ENCODE results near the gene MOCOS. TPM values are rescaled to one million over a fixed set of nuclear protein-coding genes. Genes with fewer than 3 reads are reported as not detected.
"Not testable (repeated sequence)": the region's sequence is repeated elsewhere in the genome, so short reads cannot be mapped to it uniquely, and the experiment has no call there.

The MOCOS gene
- total and polyA plus RNA-seq, 2 donors (not counting 1 experiment from before 2014, with no cell fraction given), result 0.01 to 0.05 TPM

DNA sequence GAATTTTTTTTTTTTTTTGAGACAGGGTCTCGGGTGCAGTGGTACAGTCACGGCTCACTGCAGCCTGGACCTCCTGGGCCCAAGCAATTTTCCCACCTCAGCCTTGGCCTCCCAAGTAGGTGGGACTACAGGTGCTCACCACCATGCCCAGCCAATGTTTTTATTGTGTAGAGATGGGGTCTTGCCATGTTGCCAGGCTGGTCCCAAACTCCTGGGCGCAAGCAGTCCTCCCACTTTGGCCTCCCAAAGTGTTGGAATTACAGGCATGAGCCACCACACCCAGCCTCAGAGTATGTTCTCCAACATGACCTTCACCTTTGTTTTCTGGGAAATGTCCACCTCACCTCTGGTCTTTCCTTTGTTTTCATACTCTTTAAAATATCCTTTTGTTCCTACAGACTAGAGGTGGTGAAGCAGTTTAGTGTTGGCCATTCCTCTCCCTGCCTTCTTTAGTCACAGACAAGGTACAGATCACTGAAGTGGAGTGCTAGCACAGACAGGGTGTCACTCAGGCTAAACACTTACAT, 19.5 kb upstream of the MOCOS start:
- Histone ChIP-seq H3K4me3 (ENCODE audit: control extremely low read depth in 1 of 5, extremely low read depth in 1 of 5, insufficient read depth in 1 of 5, low read depth in 2 of 5, low read length in 4 of 5) (no peak overlapping the region), H3K9ac (ENCODE audit: low read length) (no peak overlapping the region), H3K4me1 (ENCODE audit: control insufficient read depth in 2 of 2, insufficient read depth in 2 of 2, low read length in 2 of 2) (no peaks in the 10 kb centered on the region), H3K9me3 (ENCODE audit: control extremely low read depth in 1 of 3, control insufficient read depth in 2 of 3, insufficient read depth in 1 of 3, low read length in 2 of 3) (peaks cover 0 to 3% (median 0%) of the 10 kb centered on the region in 3 donors), H3K27me3 (replicated peaks in 1 of 4; ENCODE audit: control extremely low read depth in 1 of 4, control insufficient read depth in 3 of 4, insufficient read depth in 4 of 4, low read length in 3 of 4) (no peaks in the 10 kb centered on the region), H2AFZ (ENCODE audit: insufficient read depth, low read depth, low read length, poor library complexity, severe bottlenecking) (no peak overlapping the region), H4K20me1 (ENCODE audit: control insufficient read depth, insufficient read depth, low read length, poor library complexity, severe bottlenecking) (no peaks in the 10 kb centered on the region), H3K27ac (ENCODE audit: low read length in 2 of 2) (no peak overlapping the region), H3K79me2 (ENCODE audit: control insufficient read depth, insufficient read depth, low read length) (no peaks in the 10 kb centered on the region), H3K36me3 (replicated peaks in 1 of 2; ENCODE audit: control extremely low read depth in 1 of 2, control insufficient read depth in 1 of 2, extremely low read depth in 1 of 2, insufficient read depth in 2 of 2, low read length in 1 of 2) (peaks cover 12 to 67% of the 10 kb centered on the region in 2 experiments), H3K4me2 (replicated peaks; ENCODE audit: low read depth, low read length, poor library complexity, severe bottlenecking) (no peak overlapping the region)
- POLR2A ChIA-PET, result no interaction called here
- ATAC-seq (ENCODE audit: low read depth) (no peak), DNase-seq (no peak)
- Mint-ChIP-seq H3K27ac (no peak overlapping the region), H3K4me3 (no peak overlapping the region), H3K9me3 (ENCODE audit: insufficient read depth) (no peaks in the 10 kb centered on the region), H3K4me1 (no peaks in the 10 kb centered on the region), H3K27me3 (no peaks in the 10 kb centered on the region)
- TF ChIP-seq EZH2 (IDR thresholded peaks at IDR 0.05; ENCODE audit: borderline replicate concordance, insufficient read depth, low read depth, low read length, poor library complexity, severe bottlenecking) (no peak), CTCF (IDR thresholded peaks at IDR 0.05) (no peak)
- intact Hi-C loops (cut with micrococcal nuclease), result no loop called here
- CTCF ChIA-PET, result no interaction called here
- WGBS (ENCODE audit: insufficient coverage), result 100% methylated on average over 1 of the region's 3 CpGs

DNA sequence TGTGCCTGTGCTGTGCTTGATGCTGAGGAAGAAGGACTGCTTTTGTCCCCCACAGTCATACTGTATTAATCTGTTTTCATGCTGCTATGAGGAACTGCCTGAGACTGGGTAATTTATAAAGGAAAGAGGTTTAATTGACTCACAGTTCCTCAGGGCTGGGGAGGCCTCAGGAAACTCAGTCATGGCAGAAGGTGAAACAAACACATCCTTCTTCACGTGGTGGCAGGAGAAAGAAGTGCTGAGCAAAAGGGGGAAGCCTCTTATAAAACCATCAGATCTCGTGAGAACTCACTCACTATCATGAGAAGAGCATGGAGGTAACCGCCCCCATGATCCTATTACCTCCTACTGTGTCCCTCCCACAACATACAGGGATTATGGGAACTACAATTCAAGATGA, 19.0 kb upstream of the MOCOS start:
- intact Hi-C loops (cut with micrococcal nuclease); H3K9me3 ChIP-seq (ENCODE audit: control extremely low read depth in 1 of 3, control insufficient read depth in 2 of 3, insufficient read depth in 1 of 3, low read length in 2 of 3); ATAC-seq (ENCODE audit: low read depth); H3K27ac ChIP-seq (ENCODE audit: low read length in 2 of 2); H3K9ac ChIP-seq (ENCODE audit: low read length); H3K4me3 ChIP-seq (ENCODE audit: control extremely low read depth in 1 of 5, extremely low read depth in 1 of 5, insufficient read depth in 1 of 5, low read depth in 2 of 5, low read length in 4 of 5); H3K27me3 Mint-ChIP-seq; DNase-seq; H3K9me3 Mint-ChIP-seq (ENCODE audit: insufficient read depth); H3K27ac Mint-ChIP-seq; H2AFZ ChIP-seq (ENCODE audit: insufficient read depth, low read depth, low read length, poor library complexity, severe bottlenecking); H3K79me2 ChIP-seq (ENCODE audit: control insufficient read depth, insufficient read depth, low read length); POLR2A ChIA-PET; H3K27me3 ChIP-seq (replicated peaks in 1 of 4; ENCODE audit: control extremely low read depth in 1 of 4, control insufficient read depth in 3 of 4, insufficient read depth in 4 of 4, low read length in 3 of 4); H3K4me1 ChIP-seq (ENCODE audit: control insufficient read depth in 2 of 2, insufficient read depth in 2 of 2, low read length in 2 of 2); H4K20me1 ChIP-seq (ENCODE audit: control insufficient read depth, insufficient read depth, low read length, poor library complexity, severe bottlenecking); H3K4me1 Mint-ChIP-seq; H3K4me3 Mint-ChIP-seq; H3K4me2 ChIP-seq (replicated peaks; ENCODE audit: low read depth, low read length, poor library complexity, severe bottlenecking); CTCF ChIA-PET: not testable (repeated sequence)
- whole genome bisulfite sequencing (ENCODE audit: insufficient coverage), result no CpG with 5 or more reads among the region's 3 CpGs
- peaks cover 16 to 73% of the 10 kb centered on the region in 2 experiments for H3K36me3 ChIP-seq (replicated peaks in 1 of 2; ENCODE audit: control extremely low read depth in 1 of 2, control insufficient read depth in 1 of 2, extremely low read depth in 1 of 2, insufficient read depth in 2 of 2, low read length in 1 of 2)
